Endothelial cell of umbilical vein (primary cell): Measurements from ENCODE around the gene HK3. TPM values are rescaled to one million over a fixed set of nuclear protein-coding genes. Genes with fewer than 3 reads are reported as not detected.

ENCODE experiments used
- BruUV-seq: library from RNA; stranded (reverse); fragments of 400-500 nt; replicated peaks from 2 replicates; lab custom pipeline; 2021; lab: Mats Ljungman, UMichigan
- CTCF ChIA-PET: fragments of 300-600, 350-600 bp; sonication (Branson Sonifier 250); formaldehyde crosslinking; loops from one replicate; lab custom pipeline; 2021; ENCODE audit warnings: antibody characterized with exemption, inconsistent platforms; lab: Charles Lee
- POLR2A ChIA-PET: fragments of 300-600, 350-600 bp; sonication (Branson Sonifier 250); formaldehyde crosslinking; loops from one replicate; lab custom pipeline; 2021; ENCODE audit warnings: antibody characterized with exemption, inconsistent platforms; lab: Charles Lee
- DNase-seq: peaks from one replicate; pipeline ENCODE4 v3.0.0-alpha.2; 2011; ENCODE audit warnings: low read depth, low spot score
- FAIRE-seq: peaks from 2 replicates; lab custom pipeline; 2011; peaks lifted over from hg19 to GRCh38; lab: Jason Lieb, UNC
- H2AFZ ChIP-seq: 2 replicates; pipeline ENCODE4 v1.6.0; 2012; ENCODE audit warnings: low read depth, low read length, control low read depth, inconsistent platforms
- H3K27ac ChIP-seq: 2 replicates; pipeline ENCODE4 v1.5.1; 2011; ENCODE audit warnings: low read depth, mild to moderate bottlenecking, control low read depth, low read length, moderate library complexity; ENCODE audit not compliant: insufficient read depth
- H3K27me3 ChIP-seq, 2 experiments: 2 replicates each; pipeline versions ENCODE4 v1.6.0 to v1.6.1; 2011; ENCODE audit warnings: low read length in 2 of 2, mixed read lengths in 1 of 2; ENCODE audit not compliant: control insufficient read depth in 2 of 2, insufficient read depth in 2 of 2
- H3K36me3 ChIP-seq, 2 experiments: 2 replicates in 1 of 2; 3 replicates in 1 of 2; pipeline ENCODE4 v1.5.1; 2011; ENCODE audit warnings: low read length in 2 of 2, mild to moderate bottlenecking in 1 of 2, moderate library complexity in 1 of 2; ENCODE audit not compliant: control insufficient read depth in 2 of 2, insufficient read depth in 2 of 2; ENCODE audit errors: extremely low read depth in 1 of 2
- H3K4me1 ChIP-seq: 3 replicates; pipeline ENCODE4 v1.5.1; 2011; ENCODE audit warnings: mild to moderate bottlenecking, low read length; ENCODE audit not compliant: control insufficient read depth, insufficient read depth; ENCODE audit errors: extremely low read depth
- H3K4me2 ChIP-seq: 2 replicates; pipeline ENCODE4 v1.6.1; 2011; ENCODE audit warnings: low read length, control low read depth, mixed read lengths; ENCODE audit not compliant: insufficient read depth
- H3K4me3 ChIP-seq, 3 experiments: fragments of 200-600 bp in 1 of 3; sonication (generic), shearing (Covaris generic) in 1 of 3; replicated peaks in 1 of 3; 2 replicates each; pipeline ENCODE4 v1.5.1; 2011 to 2016; ENCODE audit warnings: control low read depth in 3 of 3, low read length in 3 of 3, mild to moderate bottlenecking in 2 of 3, inconsistent platforms in 1 of 3, low read depth in 1 of 3, moderate library complexity in 1 of 3; ENCODE audit not compliant: insufficient read depth in 1 of 3
- H3K79me2 ChIP-seq: 2 replicates; pipeline ENCODE4 v1.6.0; 2012; ENCODE audit warnings: low read length, inconsistent platforms; ENCODE audit not compliant: control insufficient read depth, insufficient read depth
- H3K9ac ChIP-seq: replicated peaks from 2 replicates; pipeline ENCODE3; 2011; ENCODE audit warnings: low read length, control low read depth; ENCODE audit not compliant: insufficient read depth; ENCODE audit errors: extremely low read depth
- H3K9me1 ChIP-seq: replicated peaks from 3 replicates; pipeline ENCODE4 v1.6.0; 2011; ENCODE audit warnings: mild to moderate bottlenecking, low read length; ENCODE audit not compliant: control insufficient read depth, insufficient read depth; ENCODE audit errors: extremely low read depth
- H3K9me3 ChIP-seq: replicated peaks from 2 replicates; pipeline ENCODE4 v1.5.1; 2012; ENCODE audit warnings: low read length, inconsistent platforms; ENCODE audit not compliant: control insufficient read depth, insufficient read depth
- H4K20me1 ChIP-seq: replicated peaks from 2 replicates; pipeline ENCODE3; 2011; ENCODE audit warnings: mild to moderate bottlenecking, low read length; ENCODE audit not compliant: control insufficient read depth, insufficient read depth; ENCODE audit errors: extremely low read depth
- EZH2 ChIP-seq: IDR thresholded peaks from 2 replicates; pipeline ENCODE4 v1.6.1; 2012; ENCODE audit warnings: borderline replicate concordance, low read depth, mild to moderate bottlenecking, moderate library complexity, low read length, inconsistent platforms; ENCODE audit not compliant: severe bottlenecking
- FOS ChIP-seq: IDR thresholded peaks from 2 replicates; pipeline ENCODE4 v1.6.1; 2011; ENCODE audit warnings: mild to moderate bottlenecking, low read length, moderate library complexity, borderline replicate concordance; ENCODE audit not compliant: insufficient read depth
- GATA2 ChIP-seq: IDR thresholded peaks from 2 replicates; pipeline ENCODE4 v1.7.0; 2011; ENCODE audit warnings: low read depth, mild to moderate bottlenecking, moderate library complexity, mixed read lengths, low read length; ENCODE audit not compliant: insufficient read length, insufficient read depth
- JUN ChIP-seq: IDR thresholded peaks from 2 replicates; pipeline ENCODE4 v1.6.1; 2011; ENCODE audit warnings: borderline replicate concordance, low read depth; ENCODE audit not compliant: insufficient read length, insufficient read depth
- MAX ChIP-seq: IDR thresholded peaks from 2 replicates; pipeline ENCODE4 v1.6.1; 2011; ENCODE audit not compliant: insufficient read depth, insufficient read length
- MYC ChIP-seq: IDR thresholded peaks from one replicate; pipeline ENCODE4 v1.6.1; 2011; ENCODE audit warnings: mild to moderate bottlenecking, low read depth, low read length
- POLR2A ChIP-seq: IDR thresholded peaks from 2 replicates; pipeline ENCODE4 v1.6.1; 2012; ENCODE audit warnings: low read depth, mild to moderate bottlenecking, control low read depth, low read length
- POLR2AphosphoS5 ChIP-seq: IDR thresholded peaks from 2 replicates; pipeline ENCODE4 v1.6.1; 2012; ENCODE audit warnings: low read depth, mild to moderate bottlenecking, control low read depth, low read length, moderate library complexity; ENCODE audit not compliant: insufficient read depth
- dilution Hi-C: fragments of 300-500 bp; cut with MboI; formaldehyde crosslinking; loops from one replicate; pipeline ENCODE4 v1.15.0; 2019; ENCODE audit warnings: low sequenced_read_pairs; ENCODE audit not compliant: extremely low pct_ligation_motif_present
- intact Hi-C: fragments of 100-400 bp; cut with micrococcal nuclease; formaldehyde crosslinking; loops from one replicate; pipeline ENCODE4 v1.10.0; 2022
- polyA plus RNA-seq, 4 experiments: library from polyadenylated mRNA; depleted of rRNA in 3 of 4; stranded (reverse) in 3 of 4; unstranded in 1 of 4; fragments of >200 nt; gene quantifications; 2 replicates each; pipeline versions ENCODE4 v1.2.1 to v1.2.3, GENCODE V29; 2011 to 2012; ENCODE audit warnings: missing spikeins in 1 of 4
- total RNA-seq: library from RNA; stranded (reverse); gene quantifications from 2 replicates; pipeline ENCODE4 v1.2.3, GENCODE V29; 2021
- TF ChIP-seq, protein P1 (sequence below), 2 donors: IDR thresholded peaks; 1 replicate in 1 of 2; 2 replicates in 1 of 2; pipeline ENCODE4 v1.5.1; 2011; ENCODE audit warnings: low read length in 2 of 2, mild to moderate bottlenecking in 2 of 2, moderate library complexity in 2 of 2, control low read depth in 1 of 2, inconsistent platforms in 1 of 2, low read depth in 1 of 2; ENCODE audit not compliant: insufficient read depth in 1 of 2; ENCODE audit errors: extremely low read depth in 1 of 2

The HK3 gene
- total and polyA plus RNA-seq, 2 donors (not counting 3 experiments of a cell fraction or from before 2014, with no cell fraction given) = not detected

DNA sequence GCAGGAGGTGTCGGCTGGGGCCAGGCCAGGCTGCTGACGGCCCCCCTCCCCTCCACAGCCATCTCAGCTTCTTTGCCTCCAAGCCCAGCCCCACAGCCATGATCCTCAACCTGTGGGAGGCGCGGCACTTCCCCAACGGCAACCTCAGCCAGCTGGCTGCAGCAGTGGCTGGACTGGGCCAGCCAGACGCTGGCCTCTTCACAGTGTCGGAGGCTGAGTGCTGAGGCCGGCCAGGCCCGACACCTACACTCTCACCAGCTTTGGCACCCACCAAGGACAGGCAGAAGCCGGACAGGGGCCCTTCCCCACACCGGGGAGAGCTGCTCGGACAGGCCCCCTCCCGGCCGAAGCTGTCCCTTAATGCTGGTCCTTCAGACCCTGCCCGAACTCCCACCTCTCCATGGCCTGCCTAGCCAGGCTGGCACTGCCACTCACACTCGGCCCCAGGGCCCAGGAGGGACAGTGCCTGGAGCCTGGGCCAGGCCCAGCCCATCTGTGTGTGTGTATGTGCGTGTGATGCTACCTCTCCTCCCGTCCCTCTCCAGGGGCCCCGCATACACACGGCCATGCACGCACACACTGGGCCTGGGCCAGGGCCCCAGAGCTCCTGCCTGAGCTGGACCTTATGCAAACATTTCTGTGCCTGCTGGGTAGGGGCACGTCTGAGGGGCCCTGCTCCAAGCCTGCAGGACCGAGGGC is 19.3 kb downstream of the HK3 start:
- Histone ChIP-seq H3K9me1 (no peaks in the 10 kb centered on the region), H3K27ac (no peak overlapping the region), H3K4me3 (no peak overlapping the region), H3K9ac (no peak overlapping the region), H3K79me2 (no peaks in the 10 kb centered on the region), H3K4me2 (no peak overlapping the region), H3K4me1 (no peaks in the 10 kb centered on the region), H2AFZ (no peak overlapping the region), H3K36me3 (no peaks in the 10 kb centered on the region), H3K27me3 (peaks cover 0 to 2% of the 10 kb centered on the region in 2 experiments), H3K9me3 (no peaks in the 10 kb centered on the region), H4K20me1 (no peaks in the 10 kb centered on the region)
- TF ChIP-seq MYC (no peak), POLR2A (no peak), JUN (no peak), EZH2 (no peak), FOS (no peak), MAX (no peak), POLR2AphosphoS5 (no peak), GATA2 (no peak)
- TF ChIP-seq, protein P1, sequence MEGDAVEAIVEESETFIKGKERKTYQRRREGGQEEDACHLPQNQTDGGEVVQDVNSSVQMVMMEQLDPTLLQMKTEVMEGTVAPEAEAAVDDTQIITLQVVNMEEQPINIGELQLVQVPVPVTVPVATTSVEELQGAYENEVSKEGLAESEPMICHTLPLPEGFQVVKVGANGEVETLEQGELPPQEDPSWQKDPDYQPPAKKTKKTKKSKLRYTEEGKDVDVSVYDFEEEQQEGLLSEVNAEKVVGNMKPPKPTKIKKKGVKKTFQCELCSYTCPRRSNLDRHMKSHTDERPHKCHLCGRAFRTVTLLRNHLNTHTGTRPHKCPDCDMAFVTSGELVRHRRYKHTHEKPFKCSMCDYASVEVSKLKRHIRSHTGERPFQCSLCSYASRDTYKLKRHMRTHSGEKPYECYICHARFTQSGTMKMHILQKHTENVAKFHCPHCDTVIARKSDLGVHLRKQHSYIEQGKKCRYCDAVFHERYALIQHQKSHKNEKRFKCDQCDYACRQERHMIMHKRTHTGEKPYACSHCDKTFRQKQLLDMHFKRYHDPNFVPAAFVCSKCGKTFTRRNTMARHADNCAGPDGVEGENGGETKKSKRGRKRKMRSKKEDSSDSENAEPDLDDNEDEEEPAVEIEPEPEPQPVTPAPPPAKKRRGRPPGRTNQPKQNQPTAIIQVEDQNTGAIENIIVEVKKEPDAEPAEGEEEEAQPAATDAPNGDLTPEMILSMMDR (IDR thresholded peaks at IDR 0.05; ENCODE audit: extremely low read depth in 1 of 2, insufficient read depth in 1 of 2, low read depth in 1 of 2, low read length in 2 of 2) = no peak
- intact Hi-C loops = loop anchor here (10.0 kb wide), 1 partner anchor 215 kb away; no protein-coding TSS in a partner anchor
- no peak for DNase-seq
- dilution Hi-C loops = no loop called here
- ChIA-PET POLR2A (interaction anchor here (0.9 kb wide), 1 partner anchor 127 kb away, joined by 3 read pairs; the partner anchor contains the start of gene UIMC1), CTCF (interaction anchor here (1.1 kb wide), 2 partner anchors 9 to 219 kb away, joined by 3 read pairs; no protein-coding TSS in a partner anchor)
- no TSS peak for BruUV-seq
- no peak for FAIRE-seq
